T-helper 2 cell treated with Interferon-gamma antibody and Interleukin-4, amounts not matched to agents 5 μg/mL and 100 μg/mL, for 36 hours (primary cell): ENCODE results near the gene RIBC1.

Source experiments
- DNase-seq: peaks from one replicate; pipeline ENCODE4 v3.0.0; 2021; ENCODE audit warnings: low spot score
- H3K27ac Mint-ChIP-seq: one replicate; pipeline ENCODE4 v1.8.0; 2021; ENCODE audit warnings: mild to moderate bottlenecking, mixed read lengths
- H3K27me3 Mint-ChIP-seq: one replicate; pipeline ENCODE4 v1.8.0; 2021; ENCODE audit warnings: low read depth, mixed read lengths
- H3K36me3 Mint-ChIP-seq: one replicate; pipeline ENCODE4 v1.8.0; 2021; ENCODE audit warnings: low read depth, mixed read lengths
- H3K4me1 Mint-ChIP-seq: one replicate; pipeline ENCODE4 v1.8.0; 2021; ENCODE audit warnings: low read depth, mixed read lengths
- H3K4me3 Mint-ChIP-seq: one replicate; pipeline ENCODE4 v1.8.0; 2022; ENCODE audit warnings: mild to moderate bottlenecking, moderate library complexity, mixed read lengths
- H3K9me3 Mint-ChIP-seq: one replicate; pipeline ENCODE4 v1.8.0; 2021; ENCODE audit warnings: mixed read lengths

The RIBC1 gene

DNA sequence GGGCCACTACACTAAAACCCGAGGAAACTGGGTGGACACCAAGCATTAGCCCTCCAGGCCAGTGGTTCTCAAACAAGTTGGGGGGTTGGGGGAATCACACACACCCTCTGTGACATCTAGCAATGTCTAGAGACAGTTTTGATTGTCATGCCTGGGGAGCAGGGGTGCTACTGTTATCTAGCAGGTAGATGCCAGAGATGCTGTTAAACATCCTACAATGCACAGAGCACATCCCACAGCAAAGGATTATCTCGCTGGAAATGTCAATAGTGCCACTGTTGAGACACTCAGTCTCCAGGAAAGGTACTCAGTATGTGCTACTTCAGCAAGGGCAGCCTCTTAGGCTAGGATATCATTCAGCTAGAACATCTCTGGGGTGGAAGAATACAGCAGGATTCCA, 1.5 kb upstream of the RIBC1 start:
- peak overlapping the region; percentile 87 for H3K4me3 Mint-ChIP-seq
- H3K27me3 Mint-ChIP-seq, result no peaks in the 10 kb centered on the region
- peaks cover 22% of the 10 kb centered on the region for H3K4me1 Mint-ChIP-seq
- H3K27ac Mint-ChIP-seq, result peak overlapping the region; percentile 97
- H3K9me3 Mint-ChIP-seq, result no peaks in the 10 kb centered on the region
- peaks cover 18% of the 10 kb centered on the region for H3K36me3 Mint-ChIP-seq
- DNase-seq, result no peak

GRCh38 chrX:53421772-53422085, 944 bp upstream of the RIBC1 start:
- Mint-ChIP-seq H3K9me3 (no peaks in the 10 kb centered on the region), H3K36me3 (peaks cover 18% of the 10 kb centered on the region), H3K27me3 (no peaks in the 10 kb centered on the region), H3K27ac (peak overlapping the region; percentile 97), H3K4me1 (peaks cover 22% of the 10 kb centered on the region), H3K4me3 (peak overlapping the region; percentile 87)
- no peak for DNase-seq

GRCh38 chrX:53422086-53422860, 400 bp upstream of the RIBC1 start, which contains the start of gene SMC1A:
SMC1A (minus strand) TSS chrX:53422654; CDS start chrX:53422600, 54 bp downstream.
- H3K4me3 Mint-ChIP-seq, result peak within 1 kb of the TSS; percentile 87
- H3K36me3 Mint-ChIP-seq, result peaks cover 18% of the 10 kb centered on the region
- H3K27me3 Mint-ChIP-seq, result no peaks in the 10 kb centered on the region
- peaks cover 22% of the 10 kb centered on the region for H3K4me1 Mint-ChIP-seq
- DNase-seq, result peak; percentile 93
- peak within 1 kb of the TSS; percentile 97 for H3K27ac Mint-ChIP-seq
- H3K9me3 Mint-ChIP-seq, result no peaks in the 10 kb centered on the region

GRCh38 chrX:53429755-53430154, 7.1 kb downstream of the RIBC1 start:
- H3K9me3 Mint-ChIP-seq, result no peaks in the 10 kb centered on the region
- H3K4me3 Mint-ChIP-seq, result no peak overlapping the region
- H3K27me3 Mint-ChIP-seq, result no peaks in the 10 kb centered on the region
- peaks cover 3% of the 10 kb centered on the region for H3K4me1 Mint-ChIP-seq
- DNase-seq, result no peak
- H3K36me3 Mint-ChIP-seq, result peaks cover 17% of the 10 kb centered on the region
- no peak overlapping the region for H3K27ac Mint-ChIP-seq

DNA sequence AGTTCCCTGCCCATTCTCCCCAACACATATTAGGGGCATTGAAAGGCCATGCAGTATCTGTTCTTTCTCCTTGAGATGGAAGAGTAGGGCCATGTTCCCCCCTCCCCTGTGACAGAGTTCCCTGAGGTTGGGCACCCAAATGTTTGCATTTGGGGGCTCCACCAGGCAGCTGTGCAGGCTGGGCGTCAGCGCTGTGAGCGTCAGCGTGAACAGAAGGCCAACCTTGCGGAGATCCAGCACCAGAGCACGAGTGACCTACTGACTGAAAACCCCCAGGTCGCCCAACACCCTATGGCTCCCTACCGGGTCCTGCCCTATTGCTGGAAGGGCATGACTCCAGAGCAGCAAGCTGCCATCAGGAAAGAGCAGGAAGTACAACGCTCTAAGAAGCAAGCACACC, 7.6 kb downstream of the RIBC1 start:
- H3K4me3 Mint-ChIP-seq, result no peak overlapping the region
- H3K36me3 Mint-ChIP-seq, result peaks cover 17% of the 10 kb centered on the region
- H3K27me3 Mint-ChIP-seq, result no peaks in the 10 kb centered on the region
- no peak for DNase-seq
- peaks cover 8% of the 10 kb centered on the region for H3K4me1 Mint-ChIP-seq
- no peak overlapping the region for H3K27ac Mint-ChIP-seq
- no peaks in the 10 kb centered on the region for H3K9me3 Mint-ChIP-seq

GRCh38 chrX:53433651-53434639, 11.3 kb downstream of the RIBC1 start, which contains the start of gene HSD17B10:
HSD17B10 (minus strand) TSS chrX:53434370; CDS start chrX:53434345, 25 bp downstream.
- DNase-seq, result peak; percentile 85
- Mint-ChIP-seq H3K4me3 (peak within 1 kb of the TSS; percentile 98), H3K9me3 (no peaks in the 10 kb centered on the region)

GRCh38 chrX:53435997-53436396, 13.3 kb downstream of the RIBC1 start:
- peak; percentile 43 for DNase-seq
- Mint-ChIP-seq H3K27ac (no peak overlapping the region), H3K9me3 (no peaks in the 10 kb centered on the region), H3K27me3 (no peaks in the 10 kb centered on the region), H3K4me1 (peaks cover 38% of the 10 kb centered on the region), H3K36me3 (peaks cover 6% of the 10 kb centered on the region), H3K4me3 (no peak overlapping the region)

More at GRCh38 chrX:53433651-53434639, 11.3 kb downstream of the RIBC1 start, which contains the start of gene HSD17B10:
- Mint-ChIP-seq H3K27me3 (no peaks in the 10 kb centered on the region), H3K4me1 (peaks cover 30% of the 10 kb centered on the region), H3K27ac (peak within 1 kb of the TSS; percentile 90), H3K36me3 (peaks cover 17% of the 10 kb centered on the region)

GRCh38 chrX:53437206-53437605, 14.5 kb downstream of the RIBC1 start:
- Mint-ChIP-seq H3K4me1 (peaks cover 46% of the 10 kb centered on the region), H3K27ac (no peak overlapping the region), H3K4me3 (no peak overlapping the region), H3K27me3 (no peaks in the 10 kb centered on the region), H3K36me3 (peaks cover 2% of the 10 kb centered on the region), H3K9me3 (no peaks in the 10 kb centered on the region)
- DNase-seq, result no peak

GRCh38 chrX:53438174-53438831, 15.6 kb downstream of the RIBC1 start:
- Mint-ChIP-seq H3K27me3 (no peaks in the 10 kb centered on the region), H3K27ac (peak overlapping the region; percentile 70), H3K9me3 (no peaks in the 10 kb centered on the region), H3K36me3 (peaks cover 2% of the 10 kb centered on the region), H3K4me3 (peak overlapping the region; percentile 33), H3K4me1 (peaks cover 47% of the 10 kb centered on the region)
- DNase-seq, result no peak

DNA sequence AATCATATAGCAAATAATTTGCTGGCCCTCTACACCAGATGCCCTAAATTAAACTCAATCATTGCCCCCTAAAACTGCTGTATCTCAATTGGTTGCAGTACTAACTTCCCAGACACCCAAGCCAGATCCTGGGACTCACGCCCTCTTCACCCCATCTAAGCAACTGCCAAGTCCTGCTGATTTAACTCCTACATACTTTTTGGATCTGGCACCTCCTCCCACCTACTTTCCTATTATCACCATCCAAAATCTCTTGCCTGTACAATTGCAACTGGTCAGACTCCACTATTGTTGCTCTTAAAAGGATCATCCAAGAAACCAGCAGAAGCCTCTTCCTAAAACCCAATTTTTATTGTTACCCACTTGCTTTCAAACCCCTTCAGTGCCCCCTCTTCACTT, 16.2 kb downstream of the RIBC1 start:
- H3K4me3 Mint-ChIP-seq, result peak overlapping the region; percentile 33
- peak overlapping the region; percentile 70 for H3K27ac Mint-ChIP-seq
- peaks cover 2% of the 10 kb centered on the region for H3K36me3 Mint-ChIP-seq
- no peaks in the 10 kb centered on the region for H3K27me3 Mint-ChIP-seq
- peaks cover 47% of the 10 kb centered on the region for H3K4me1 Mint-ChIP-seq
- DNase-seq, result no peak
- no peaks in the 10 kb centered on the region for H3K9me3 Mint-ChIP-seq

- DNase-seq, result no peak
- Mint-ChIP-seq H3K27me3 (no peaks in the 10 kb centered on the region), H3K9me3 (no peaks in the 10 kb centered on the region), H3K36me3 (no peaks in the 10 kb centered on the region), H3K4me3 (peak overlapping the region; percentile 69), H3K4me1 (peaks cover 41% of the 10 kb centered on the region), H3K27ac (peak overlapping the region; percentile 89)
Observed at GRCh38 chrX:53440101-53440500, 17.4 kb downstream of the RIBC1 start.

GRCh38 chrX:53440621-53441517, 18.2 kb downstream of the RIBC1 start:
- DNase-seq, result peak; percentile 32
- Mint-ChIP-seq H3K4me1 (peaks cover 38% of the 10 kb centered on the region), H3K9me3 (no peaks in the 10 kb centered on the region), H3K4me3 (peak overlapping the region; percentile 86), H3K36me3 (no peaks in the 10 kb centered on the region), H3K27me3 (no peaks in the 10 kb centered on the region), H3K27ac (peak overlapping the region; percentile 89)
